GM19455 (cell line): ENCODE data around the gene COX6A1.
"Not testable (repeated sequence)": the region's sequence is repeated elsewhere in the genome, so short reads cannot be mapped to it uniquely, and the experiment has no call there.

Experiments
- ATAC-seq: cut with Tn5 transposase; IDR thresholded peaks from one replicate; pipeline ENCODE4 v1.9.1; 2021; ENCODE audit not compliant: unreplicated experiment

The COX6A1 gene

GRCh38 chr12:120466560-120467315, 28.8 kb downstream of the COX6A1 start:
- no peak for ATAC-seq

GRCh38 chr12:120467439-120467838, 29.5 kb downstream of the COX6A1 start:
- ATAC-seq: no peak

- no peak for ATAC-seq
Observed at GRCh38 chr12:120468325-120468820, 30.5 kb downstream of the COX6A1 start.

GRCh38 chr12:120468821-120469449, 31.0 kb downstream of the COX6A1 start:
- peak; percentile 30 for ATAC-seq

- peak; percentile 85 for ATAC-seq
Observed at GRCh38 chr12:120469450-120470149, 31.7 kb downstream of the COX6A1 start, which contains the start of gene SRSF9. TSS of gene SRSF9 (minus strand) at chr12:120469748. CDS start at chr12:120469609, 139 bp downstream.

GRCh38 chr12:120470150-120470784, 32.4 kb downstream of the COX6A1 start:
- peak; percentile 20 for ATAC-seq

GRCh38 chr12:120472521-120472920, 34.6 kb downstream of the COX6A1 start:
- ATAC-seq: no peak

GRCh38 chr12:120473807-120474615, 36.1 kb downstream of the COX6A1 start:
- ATAC-seq: no peak

GRCh38 chr12:120474616-120474960, 36.7 kb downstream of the COX6A1 start:
- ATAC-seq: no peak

- ATAC-seq: no peak
Observed at GRCh38 chr12:120475643-120476042, 37.7 kb downstream of the COX6A1 start.

- no peak for ATAC-seq
Observed at GRCh38 chr12:120479458-120479857, 41.5 kb downstream of the COX6A1 start.

- ATAC-seq: no peak
Observed at GRCh38 chr12:120480211-120480610, 42.3 kb downstream of the COX6A1 start.

- no peak for ATAC-seq
Observed at GRCh38 chr12:120481022-120481767, 43.3 kb downstream of the COX6A1 start.

- ATAC-seq: no peak
Observed at GRCh38 chr12:120483621-120484020, 45.7 kb downstream of the COX6A1 start.

- no peak for ATAC-seq
Observed at GRCh38 chr12:120485961-120486881, 48.3 kb downstream of the COX6A1 start.

GRCh38 chr12:120487552-120487951, 49.6 kb downstream of the COX6A1 start:
- ATAC-seq: not testable (repeated sequence)

- ATAC-seq: no peak
Observed at GRCh38 chr12:120488057-120488640, 50.2 kb downstream of the COX6A1 start.

GRCh38 chr12:120489018-120489417, 51.1 kb downstream of the COX6A1 start:
- no peak for ATAC-seq
